Tibial artery (tissue), 4 donors: Measurements from ENCODE around the gene LAMB2.
A peak's percentile ranks its signal among the peaks of the same experiment; 100 is the strongest.

Experiments
- DNase-seq, 2 donors: peaks; one replicate each; pipeline ENCODE4 v3.0.0-alpha.2; 2019
- H3K27ac ChIP-seq, 2 donors: fragments of 200-600 bp; sonication (generic) in 1 of 2; 1 replicate in 1 of 2; 2 replicates in 1 of 2; pipeline ENCODE4 v1.5.1; 2018 to 2019; ENCODE audit warnings: mild to moderate bottlenecking in 1 of 2
- H3K27me3 ChIP-seq, 2 donors: fragments of 200-600 bp; sonication (generic) in 1 of 2; one replicate each; pipeline versions ENCODE4 v1.5.1 to v1.6.0; 2016 to 2019
- H3K36me3 ChIP-seq, 3 donors: fragments of 200-600 bp; sonication (generic) in 2 of 3; one replicate each; pipeline ENCODE4 v1.5.1; 2016 to 2019; ENCODE audit warnings: mild to moderate bottlenecking in 2 of 3
- H3K4me1 ChIP-seq, 4 donors: fragments of 200-600 bp; sonication (generic) in 2 of 4; 1 replicate in 3 of 4; 2 replicates in 1 of 4; pipeline ENCODE4 v1.5.1; 2016 to 2019
- H3K4me3 ChIP-seq, 2 donors: fragments of 200-600 bp; sonication (generic) in 1 of 2; 1 replicate in 1 of 2; 2 replicates in 1 of 2; pipeline ENCODE4 v1.5.1; 2018 to 2019; ENCODE audit warnings: mild to moderate bottlenecking in 2 of 2
- H3K9me3 ChIP-seq, 3 donors: fragments of 200-600 bp; sonication (generic) in 1 of 3; one replicate each; pipeline ENCODE4 v1.5.1; 2016 to 2019
- CTCF ChIP-seq, 2 experiments: fragments of 200-600 bp in 1 of 2; fragments of 450-650 bp in 1 of 2; IDR thresholded peaks; one replicate each; pipeline ENCODE4 v1.5.1; 2017 to 2019; ENCODE audit warnings: antibody characterized with exemption in 2 of 2, mild to moderate bottlenecking in 1 of 2, moderate library complexity in 1 of 2
- intact Hi-C: fragments of 100-400 bp; cut with DNase I; formaldehyde crosslinking; loops from one replicate; pipeline ENCODE4 v1.15.0; 2023; ENCODE audit warnings: low total_unique reads

The LAMB2 gene

GRCh38 chr3:49132437-49133225, at the start of gene LAMB2:
Gene LAMB2 (minus strand): TSS chr3:49133050. CDS start chr3:49132867, 183 bp downstream.
- H3K4me3 ChIP-seq: peak within 1 kb of the TSS; percentile 72 to 78
- peak within 1 kb of the TSS; percentile 92 to 93 for H3K27ac ChIP-seq
- peaks cover 0 to 51% (median 37%) of the 10 kb centered on the region in 4 donors for H3K4me1 ChIP-seq
- intact Hi-C loops: loop anchor here (5.0 kb wide), 1 partner anchor 35 kb away; no protein-coding TSS in a partner anchor
- DNase-seq: peak; percentile 65 to 89
- H3K9me3 ChIP-seq: no peaks in the 10 kb centered on the region
- peaks cover 30 to 41% (median 32%) of the 10 kb centered on the region in 3 donors for H3K36me3 ChIP-seq
- peaks cover 0 to under 1% of the 10 kb centered on the region in 2 donors for H3K27me3 ChIP-seq
- no peak for TF ChIP-seq CTCF (IDR thresholded peaks at IDR 0.05)

- no peak for TF ChIP-seq CTCF (IDR thresholded peaks at IDR 0.05)
- Histone ChIP-seq H3K27ac (no peak overlapping the region), H3K36me3 (peaks cover 0 to 16% (median 9%) of the 10 kb centered on the region in 3 donors), H3K9me3 (no peaks in the 10 kb centered on the region), H3K4me3 (no peak overlapping the region), H3K4me1 (no peaks in the 10 kb centered on the region), H3K27me3 (no peaks in the 10 kb centered on the region)
- DNase-seq: no peak
- intact Hi-C loops: no loop called here
Measured at GRCh38 chr3:49181351-49181750, 48.5 kb upstream of the LAMB2 start.

GRCh38 chr3:49180116-49180515, 47.3 kb upstream of the LAMB2 start:
- H3K27me3 ChIP-seq: no peaks in the 10 kb centered on the region
- DNase-seq: no peak
- H3K4me1 ChIP-seq: peaks cover 0 to under 1% (median 0%) of the 10 kb centered on the region in 4 donors
- intact Hi-C loops: no loop called here
- H3K9me3 ChIP-seq: no peaks in the 10 kb centered on the region
- H3K4me3 ChIP-seq: no peak overlapping the region
- peaks cover 5 to 29% (median 22%) of the 10 kb centered on the region in 3 donors for H3K36me3 ChIP-seq
- no peak for TF ChIP-seq CTCF (IDR thresholded peaks at IDR 0.05)
- no peak overlapping the region for H3K27ac ChIP-seq

GRCh38 chr3:49177073-49177472, 44.2 kb upstream of the LAMB2 start:
- DNase-seq: no peak
- no peaks in the 10 kb centered on the region for H3K9me3 ChIP-seq
- H3K36me3 ChIP-seq: peaks cover 8 to 41% (median 27%) of the 10 kb centered on the region in 3 donors
- H3K4me3 ChIP-seq: no peak overlapping the region
- TF ChIP-seq CTCF (IDR thresholded peaks at IDR 0.05): no peak
- intact Hi-C loops: loop anchor here (10.0 kb wide), 1 partner anchor 158 kb away; no protein-coding TSS in a partner anchor
- peaks cover 0 to 31% (median 26%) of the 10 kb centered on the region in 4 donors for H3K4me1 ChIP-seq
- no peak overlapping the region for H3K27ac ChIP-seq
- no peaks in the 10 kb centered on the region for H3K27me3 ChIP-seq

- Histone ChIP-seq H3K9me3 (no peaks in the 10 kb centered on the region), H3K4me3 (no peak overlapping the region), H3K27ac (no peak overlapping the region), H3K27me3 (no peaks in the 10 kb centered on the region), H3K36me3 (peaks cover 8 to 41% (median 27%) of the 10 kb centered on the region in 3 donors), H3K4me1 (peaks cover 0 to 41% (median 34%) of the 10 kb centered on the region in 4 donors)
- no peak for TF ChIP-seq CTCF (IDR thresholded peaks at IDR 0.05)
- DNase-seq: no peak
- intact Hi-C loops: loop anchor here (10.0 kb wide), 1 partner anchor 159 kb away; no protein-coding TSS in a partner anchor
Measured at GRCh38 chr3:49175530-49175929, 42.7 kb upstream of the LAMB2 start.
